CD4-positive, CD25-positive, alpha-beta regulatory T cell (primary cell): Measurements from ENCODE around the gene PRDM16. TPM values are rescaled to one million over a fixed set of nuclear protein-coding genes. Genes with fewer than 3 reads are reported as not detected.

Source experiments
- ATAC-seq, 2 donors: fragments of 150-1000 bp; cut with Tn5 transposase; one replicate each; pipeline ENCODE4 v1.10.0; 2021; ENCODE audit warnings: low read depth in 2 of 2, moderate number of reproducible peaks in 2 of 2, moderate library complexity in 1 of 2
- DNase-seq, 3 donors: peaks; one replicate each; pipeline versions ENCODE4 v3.0.0 to v3.0.0-alpha.2; 2012 to 2022; ENCODE audit warnings: mixed read lengths in 1 of 3
- H3K27ac ChIP-seq: one replicate; pipeline ENCODE4 v1.7.0; 2013; ENCODE audit warnings: mild to moderate bottlenecking, low read length; ENCODE audit not compliant: insufficient read depth, poor library complexity, severe bottlenecking
- H3K27me3 ChIP-seq: one replicate; pipeline ENCODE4 v1.7.0; 2013; ENCODE audit warnings: low read length; ENCODE audit not compliant: control insufficient read depth, insufficient read depth
- H3K36me3 ChIP-seq: one replicate; pipeline ENCODE4 v1.7.0; 2013; ENCODE audit warnings: mild to moderate bottlenecking, low read length, moderate library complexity; ENCODE audit not compliant: control insufficient read depth, insufficient read depth
- H3K4me1 ChIP-seq: 2 replicates; pipeline ENCODE4 v1.7.0; 2013; ENCODE audit warnings: mild to moderate bottlenecking, low read length; ENCODE audit not compliant: insufficient read depth, control insufficient read depth, poor library complexity, severe bottlenecking
- H3K4me3 ChIP-seq: one replicate; pipeline ENCODE4 v1.7.0; 2013; ENCODE audit warnings: low read depth, mild to moderate bottlenecking, low read length, moderate library complexity
- H3K9me3 ChIP-seq, 2 experiments: 1 replicate in 1 of 2; 2 replicates in 1 of 2; pipeline ENCODE4 v1.7.0; 2013; ENCODE audit warnings: low read length in 2 of 2, mild to moderate bottlenecking in 1 of 2, moderate library complexity in 1 of 2; ENCODE audit not compliant: control insufficient read depth in 2 of 2
- H3K27ac Mint-ChIP-seq, 3 donors: one replicate each; pipeline ENCODE4 v1.8.0; 2020 to 2022; ENCODE audit warnings: mild to moderate bottlenecking in 3 of 3, mixed read lengths in 3 of 3, moderate library complexity in 2 of 3
- H3K27me3 Mint-ChIP-seq: one replicate; pipeline ENCODE4 v1.8.0; 2022; ENCODE audit warnings: mild to moderate bottlenecking, mixed read lengths
- H3K36me3 Mint-ChIP-seq: one replicate; pipeline ENCODE4 v1.8.0; 2020; ENCODE audit warnings: mixed read lengths
- H3K4me1 Mint-ChIP-seq, 4 donors: one replicate each; pipeline ENCODE4 v1.8.0; 2020 to 2022; ENCODE audit warnings: mixed read lengths in 4 of 4, mild to moderate bottlenecking in 1 of 4
- H3K4me3 Mint-ChIP-seq, 4 donors: one replicate each; pipeline ENCODE4 v1.8.0; 2020 to 2022; ENCODE audit warnings: mild to moderate bottlenecking in 4 of 4, mixed read lengths in 4 of 4, moderate library complexity in 3 of 4
- H3K9me3 Mint-ChIP-seq, 7 donors: one replicate each; pipeline ENCODE4 v1.8.0; 2020 to 2022; ENCODE audit warnings: mixed read lengths in 7 of 7, mild to moderate bottlenecking in 3 of 7, moderate library complexity in 2 of 7
- polyA plus RNA-seq, 4 donors: library from polyadenylated mRNA; unstranded; fragments of 300-500 nt; fragmentation: Illumina TruSeq; gene quantifications; one replicate each; pipeline ENCODE4 v1.2.3, GENCODE V29; 2021
- total RNA-seq: library from RNA; stranded (reverse); gene quantifications from one replicate; pipeline ENCODE4 v1.2.3, GENCODE V29; 2022

The PRDM16 gene
- total and polyA plus RNA-seq, 5 donors from 2014 or later = 0.27 TPM; not detected in 4

DNA sequence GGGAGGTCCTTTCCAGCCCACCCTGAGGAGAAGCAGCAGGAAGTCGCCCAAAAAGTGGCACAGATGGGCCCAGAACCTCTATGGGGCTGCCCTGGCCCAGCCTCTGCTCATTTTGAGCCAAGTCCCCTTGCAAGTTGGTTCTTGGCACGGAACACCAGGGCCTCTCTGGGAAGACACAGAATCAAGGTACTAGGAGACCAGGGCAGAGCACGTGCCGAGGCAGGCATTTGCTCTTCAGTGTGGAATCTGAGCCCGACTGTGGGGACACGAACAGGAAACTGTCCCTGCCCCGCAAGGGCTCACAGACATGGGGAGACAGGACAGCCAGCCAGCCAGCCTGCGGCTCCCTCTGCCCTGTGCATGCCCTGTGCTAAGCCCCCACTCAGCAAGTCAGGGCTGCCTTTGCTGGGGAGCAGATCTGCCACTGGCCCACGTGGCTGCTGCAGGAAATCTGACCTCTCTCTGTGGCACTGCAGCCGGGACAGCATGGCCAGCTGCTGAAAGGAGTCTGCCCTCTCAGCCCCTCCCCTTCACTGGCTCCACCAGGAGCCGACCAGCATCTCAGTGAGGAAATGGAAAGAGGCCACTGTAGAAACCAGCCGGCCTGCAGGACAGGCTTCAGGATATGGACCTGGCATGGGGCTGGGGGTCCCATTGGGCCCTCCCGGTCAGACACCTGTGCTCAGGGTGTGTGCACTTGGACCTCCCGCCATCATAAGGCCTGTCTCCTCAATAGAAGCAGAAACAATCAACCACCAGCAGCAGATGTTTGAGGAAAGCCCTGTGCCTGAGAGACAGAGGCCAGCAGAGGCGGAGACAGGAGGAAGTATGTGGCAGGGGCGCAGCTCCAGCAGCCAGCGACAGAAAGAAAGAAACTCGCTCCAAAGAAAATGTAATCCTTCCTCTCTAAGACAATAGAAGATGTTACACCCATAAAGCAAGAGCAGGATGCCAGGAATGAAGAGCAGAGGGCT is 389.2 kb downstream of the PRDM16 start:
- Histone ChIP-seq H3K36me3 (no peaks in the 10 kb centered on the region), H3K4me1 (peaks cover 17% of the 10 kb centered on the region), H3K9me3 (no peaks in the 10 kb centered on the region), H3K27me3 (no peaks in the 10 kb centered on the region), H3K4me3 (no peak overlapping the region), H3K27ac (no peak overlapping the region)
- no peak for ATAC-seq
- H3K4me1 Mint-ChIP-seq = peaks cover 0 to 8% (median 0%) of the 10 kb centered on the region in 4 donors
- H3K9me3 Mint-ChIP-seq = no peaks in the 10 kb centered on the region
- DNase-seq = no peak
- peaks cover 2% of the 10 kb centered on the region for H3K27me3 Mint-ChIP-seq
- no peak overlapping the region for H3K4me3 Mint-ChIP-seq
- H3K27ac Mint-ChIP-seq = peak overlapping the region in 2 of 3 donors; percentile 27 to 41
- no peaks in the 10 kb centered on the region for H3K36me3 Mint-ChIP-seq

GRCh38 chr1:3459051-3459908 is 390.3 kb downstream of the PRDM16 start:
- no peaks in the 10 kb centered on the region for H3K36me3 Mint-ChIP-seq
- no peaks in the 10 kb centered on the region for H3K27me3 Mint-ChIP-seq

GRCh38 chr1:3459940-3460671 is 391.1 kb downstream of the PRDM16 start:
- no peak overlapping the region for H3K4me3 Mint-ChIP-seq
- no peaks in the 10 kb centered on the region for H3K36me3 ChIP-seq
- no peak overlapping the region for H3K27ac ChIP-seq
- no peaks in the 10 kb centered on the region for H3K9me3 ChIP-seq
- H3K27ac Mint-ChIP-seq = peak overlapping the region in 1 of 3 donors; percentile 9
- H3K9me3 Mint-ChIP-seq = no peaks in the 10 kb centered on the region
- no peaks in the 10 kb centered on the region for H3K36me3 Mint-ChIP-seq
- peaks cover under 1% of the 10 kb centered on the region for H3K4me1 ChIP-seq
- H3K4me3 ChIP-seq = no peak overlapping the region
- no peaks in the 10 kb centered on the region for H3K27me3 ChIP-seq
- DNase-seq (no peak), ATAC-seq (no peak)
- no peaks in the 10 kb centered on the region for H3K27me3 Mint-ChIP-seq
- peaks cover 0 to 4% (median 0%) of the 10 kb centered on the region in 4 donors for H3K4me1 Mint-ChIP-seq

More at GRCh38 chr1:3459051-3459908, 390.3 kb downstream of the PRDM16 start:
- H3K9me3 ChIP-seq = no peaks in the 10 kb centered on the region
- peaks cover 7% of the 10 kb centered on the region for H3K4me1 ChIP-seq
- DNase-seq (no peak), ATAC-seq (no peak)
- no peak overlapping the region for H3K4me3 ChIP-seq
- H3K27ac ChIP-seq = no peak overlapping the region
- Mint-ChIP-seq H3K4me3 (no peak overlapping the region), H3K4me1 (peaks cover 0 to 4% (median 0%) of the 10 kb centered on the region in 4 donors), H3K9me3 (no peaks in the 10 kb centered on the region), H3K27ac (peak overlapping the region in 1 of 3 donors; percentile 9)
- H3K27me3 ChIP-seq = no peaks in the 10 kb centered on the region
- H3K36me3 ChIP-seq = no peaks in the 10 kb centered on the region

DNA sequence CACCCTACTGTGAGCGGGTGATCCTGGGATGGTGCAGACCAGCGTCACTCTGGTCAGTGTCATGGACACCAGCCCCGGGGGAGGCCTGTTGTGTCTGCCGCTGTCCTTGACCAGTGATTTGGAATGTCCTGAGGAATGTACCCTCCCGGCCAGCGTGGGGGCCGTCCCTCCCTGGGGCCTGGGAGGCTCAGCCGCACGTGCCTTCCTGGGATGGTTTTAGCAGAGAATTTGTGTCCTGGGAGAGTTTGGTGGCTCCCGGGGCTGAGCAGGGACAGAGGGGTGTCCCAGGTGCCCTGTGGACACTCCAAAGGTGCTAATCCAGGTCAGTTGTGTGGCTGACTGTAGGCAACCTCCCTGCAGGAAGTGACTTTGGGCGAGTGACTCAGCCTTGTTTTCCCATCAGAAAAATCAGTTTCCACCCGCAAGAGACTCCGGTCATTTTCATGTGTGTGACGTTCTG is 391.7 kb downstream of the PRDM16 start:
- H3K9me3 Mint-ChIP-seq = no peaks in the 10 kb centered on the region
- no peak overlapping the region for H3K27ac Mint-ChIP-seq
- no peak overlapping the region for H3K4me3 ChIP-seq
- no peaks in the 10 kb centered on the region for H3K9me3 ChIP-seq
- no peaks in the 10 kb centered on the region for H3K27me3 ChIP-seq
- H3K4me3 Mint-ChIP-seq = no peak overlapping the region
- H3K4me1 Mint-ChIP-seq = no peaks in the 10 kb centered on the region
- no peaks in the 10 kb centered on the region for H3K36me3 ChIP-seq
- H3K4me1 ChIP-seq = no peaks in the 10 kb centered on the region
- H3K36me3 Mint-ChIP-seq = no peaks in the 10 kb centered on the region
- no peak for ATAC-seq
- no peak overlapping the region for H3K27ac ChIP-seq
- no peaks in the 10 kb centered on the region for H3K27me3 Mint-ChIP-seq
- DNase-seq = no peak

DNA sequence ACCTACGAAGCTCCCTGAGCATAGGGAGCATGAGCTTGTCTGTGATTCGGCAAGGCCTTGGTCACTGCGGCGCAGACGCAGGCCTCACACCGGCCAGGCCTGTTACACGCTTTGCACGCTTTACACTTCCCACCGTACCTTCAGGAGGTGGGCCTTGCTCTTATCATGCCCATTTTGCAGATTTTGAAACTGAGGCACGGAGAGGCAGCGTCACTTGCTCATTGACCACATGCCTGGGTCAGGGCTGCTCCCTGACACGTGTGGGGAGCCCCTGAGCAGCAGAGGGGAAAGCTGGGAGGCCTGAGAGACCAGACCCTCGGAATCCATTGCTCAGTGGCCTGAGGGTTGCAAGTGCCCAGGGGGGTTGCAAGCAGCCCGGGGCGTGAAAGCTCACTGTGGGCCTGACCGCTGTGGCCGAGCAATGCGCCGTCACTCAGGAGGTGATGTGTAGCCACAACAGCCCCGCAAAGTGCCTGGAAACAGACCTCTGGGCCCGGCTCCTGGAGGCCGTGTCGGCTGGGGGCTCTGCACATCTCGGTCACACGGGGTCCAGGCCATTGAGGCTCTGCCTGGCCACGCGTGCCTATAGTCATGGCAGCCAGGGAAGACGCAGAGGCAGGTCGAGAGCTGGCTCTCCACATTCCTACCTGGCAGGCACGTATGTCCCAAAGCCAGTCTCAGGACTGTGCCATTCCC is 392.4 kb downstream of the PRDM16 start:
- H3K27me3 Mint-ChIP-seq = peaks cover 5% of the 10 kb centered on the region
- Histone ChIP-seq H3K4me1 (no peaks in the 10 kb centered on the region), H3K27me3 (no peaks in the 10 kb centered on the region), H3K9me3 (no peaks in the 10 kb centered on the region), H3K36me3 (no peaks in the 10 kb centered on the region), H3K4me3 (no peak overlapping the region), H3K27ac (no peak overlapping the region)
- H3K4me1 Mint-ChIP-seq = no peaks in the 10 kb centered on the region
- ATAC-seq = no peak
- no peak overlapping the region for H3K4me3 Mint-ChIP-seq
- no peak overlapping the region for H3K27ac Mint-ChIP-seq
- H3K36me3 Mint-ChIP-seq = no peaks in the 10 kb centered on the region
- DNase-seq = no peak
- H3K9me3 Mint-ChIP-seq = no peaks in the 10 kb centered on the region

DNA sequence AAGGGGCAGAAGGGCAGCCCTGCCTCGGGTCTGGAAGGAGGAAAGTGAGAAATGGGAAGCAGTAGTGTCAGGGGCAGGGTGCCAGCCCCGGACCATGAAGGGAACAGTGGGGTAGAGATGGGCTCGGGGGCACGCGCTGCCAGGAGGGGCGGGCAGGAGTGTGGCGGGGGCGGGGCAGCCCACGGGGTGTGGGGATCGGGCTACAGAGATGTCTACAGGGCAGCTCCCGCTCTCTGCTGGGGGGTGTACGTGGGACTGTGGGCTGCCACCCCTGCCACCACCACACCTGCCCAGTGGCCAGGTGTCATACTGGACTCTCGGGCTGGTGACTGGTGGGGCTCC is 392.9 kb downstream of the PRDM16 start:
- H3K27me3 Mint-ChIP-seq = peaks cover 5% of the 10 kb centered on the region
- Histone ChIP-seq H3K36me3 (no peaks in the 10 kb centered on the region), H3K9me3 (no peaks in the 10 kb centered on the region), H3K4me3 (no peak overlapping the region), H3K27me3 (no peaks in the 10 kb centered on the region), H3K27ac (no peak overlapping the region), H3K4me1 (no peaks in the 10 kb centered on the region)
- H3K36me3 Mint-ChIP-seq = no peaks in the 10 kb centered on the region
- H3K4me1 Mint-ChIP-seq = no peaks in the 10 kb centered on the region
- ATAC-seq (no peak), DNase-seq (no peak)
- H3K27ac Mint-ChIP-seq = peak overlapping the region in 1 of 3 donors; percentile 14
- no peaks in the 10 kb centered on the region for H3K9me3 Mint-ChIP-seq
- no peak overlapping the region for H3K4me3 Mint-ChIP-seq
